AG10803 (cell line): ENCODE results near the gene IRF6.

Source experiments
- DNase-seq: peaks from one replicate; pipeline ENCODE4 v3.0.0; 2010; ENCODE audit warnings: low read depth
- H3K4me3 ChIP-seq: 2 replicates; pipeline ENCODE4 v1.5.1; 2011; ENCODE audit warnings: mild to moderate bottlenecking, low read length, control low read depth
- TF ChIP-seq, protein P1 (sequence below): conservative IDR thresholded peaks from 2 replicates; pipeline ENCODE4 v1.5.1; 2011; ENCODE audit warnings: mild to moderate bottlenecking, low read length, control low read depth, inconsistent platforms

The IRF6 gene

GRCh38 chr1:209758400-209758799 is 47.5 kb downstream of the IRF6 start:
- DNase-seq: no peak
- no peak overlapping the region for H3K4me3 ChIP-seq
- TF ChIP-seq, protein P1, sequence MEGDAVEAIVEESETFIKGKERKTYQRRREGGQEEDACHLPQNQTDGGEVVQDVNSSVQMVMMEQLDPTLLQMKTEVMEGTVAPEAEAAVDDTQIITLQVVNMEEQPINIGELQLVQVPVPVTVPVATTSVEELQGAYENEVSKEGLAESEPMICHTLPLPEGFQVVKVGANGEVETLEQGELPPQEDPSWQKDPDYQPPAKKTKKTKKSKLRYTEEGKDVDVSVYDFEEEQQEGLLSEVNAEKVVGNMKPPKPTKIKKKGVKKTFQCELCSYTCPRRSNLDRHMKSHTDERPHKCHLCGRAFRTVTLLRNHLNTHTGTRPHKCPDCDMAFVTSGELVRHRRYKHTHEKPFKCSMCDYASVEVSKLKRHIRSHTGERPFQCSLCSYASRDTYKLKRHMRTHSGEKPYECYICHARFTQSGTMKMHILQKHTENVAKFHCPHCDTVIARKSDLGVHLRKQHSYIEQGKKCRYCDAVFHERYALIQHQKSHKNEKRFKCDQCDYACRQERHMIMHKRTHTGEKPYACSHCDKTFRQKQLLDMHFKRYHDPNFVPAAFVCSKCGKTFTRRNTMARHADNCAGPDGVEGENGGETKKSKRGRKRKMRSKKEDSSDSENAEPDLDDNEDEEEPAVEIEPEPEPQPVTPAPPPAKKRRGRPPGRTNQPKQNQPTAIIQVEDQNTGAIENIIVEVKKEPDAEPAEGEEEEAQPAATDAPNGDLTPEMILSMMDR: no peak

DNA sequence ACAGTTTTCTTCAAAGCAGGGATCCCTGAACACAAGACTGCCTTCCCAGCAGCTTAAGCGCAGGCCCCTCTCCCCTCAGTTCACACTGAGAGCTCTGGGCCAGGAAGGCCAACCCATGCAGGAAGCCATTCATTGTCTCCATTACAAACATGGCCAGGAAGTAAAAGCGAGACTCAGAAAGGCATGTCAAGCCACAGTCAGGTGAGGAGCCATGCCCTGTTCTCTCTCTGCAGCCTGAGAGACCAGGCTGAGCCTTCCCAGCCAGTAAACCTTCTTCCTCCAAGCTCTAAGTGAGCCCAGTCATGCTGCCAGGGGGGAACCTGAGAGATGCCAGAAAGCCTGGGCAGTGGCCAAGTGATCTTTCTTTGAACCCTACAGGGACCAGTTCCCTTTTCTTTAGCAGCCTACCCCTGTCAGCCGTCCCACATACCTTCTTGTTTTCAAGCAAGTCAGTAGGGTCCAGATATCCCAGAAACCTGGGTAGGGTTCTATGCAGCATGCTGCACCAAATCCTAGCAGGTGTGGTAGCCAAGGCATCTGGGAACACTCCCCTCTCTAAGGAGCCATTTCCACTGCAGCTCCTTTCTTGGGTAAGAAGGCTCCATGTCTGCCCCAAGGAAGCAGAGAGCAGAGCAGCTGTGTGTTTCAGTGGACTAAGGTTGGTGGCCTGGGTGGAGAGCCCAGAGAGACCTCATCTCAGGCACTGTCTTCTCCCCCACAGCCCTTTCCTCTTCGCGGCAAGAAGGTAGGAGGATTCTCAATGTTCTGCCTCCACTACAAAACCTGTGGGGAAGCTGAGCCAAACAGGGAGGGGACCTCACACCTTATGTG is 49.1 kb downstream of the IRF6 start:
- no peak overlapping the region for H3K4me3 ChIP-seq
- TF ChIP-seq, protein P1: no peak
- no peak for DNase-seq

DNA sequence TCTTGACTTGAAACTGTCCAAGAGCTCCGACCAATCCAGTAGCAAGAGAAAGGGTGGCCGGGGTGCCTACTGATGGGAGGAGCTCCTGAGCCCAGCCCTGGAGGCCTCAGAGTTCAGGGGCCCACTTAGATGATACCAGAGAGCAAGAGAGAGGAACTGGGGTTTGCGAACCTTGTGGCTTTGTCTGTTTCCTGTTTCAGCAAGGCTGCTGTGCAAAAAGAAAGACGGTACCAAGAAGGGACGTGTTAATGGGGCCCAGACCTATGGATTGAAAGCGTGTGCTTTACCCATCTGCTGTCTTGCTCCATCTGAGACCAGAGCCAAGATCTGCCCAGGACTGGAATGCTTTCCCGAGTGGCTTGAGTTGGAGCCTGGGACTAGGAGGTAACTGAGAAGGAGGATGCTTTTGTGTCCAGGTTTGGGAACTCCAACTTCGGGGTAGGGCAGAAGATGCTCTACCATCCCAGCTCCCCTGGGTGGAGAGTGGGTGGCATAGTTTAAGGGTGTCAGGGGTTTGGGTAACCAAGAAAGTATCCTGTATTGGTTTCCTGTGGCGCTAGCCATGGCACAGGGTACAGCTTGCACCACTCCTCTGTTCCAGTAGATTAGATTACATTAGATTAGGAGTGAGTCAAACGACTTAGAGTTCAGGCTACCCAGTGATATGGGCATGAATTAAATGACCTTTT is 49.9 kb downstream of the IRF6 start, which contains the start of gene TRAF3IP3:
Gene TRAF3IP3 (plus strand): TSS at position 128 of the 689 bp plus-strand sequence. CDS start 3,987 bp downstream, outside the sequence.
- TF ChIP-seq, protein P1: no peak
- DNase-seq: no peak
- no peak within 1 kb of the TSS for H3K4me3 ChIP-seq

DNA sequence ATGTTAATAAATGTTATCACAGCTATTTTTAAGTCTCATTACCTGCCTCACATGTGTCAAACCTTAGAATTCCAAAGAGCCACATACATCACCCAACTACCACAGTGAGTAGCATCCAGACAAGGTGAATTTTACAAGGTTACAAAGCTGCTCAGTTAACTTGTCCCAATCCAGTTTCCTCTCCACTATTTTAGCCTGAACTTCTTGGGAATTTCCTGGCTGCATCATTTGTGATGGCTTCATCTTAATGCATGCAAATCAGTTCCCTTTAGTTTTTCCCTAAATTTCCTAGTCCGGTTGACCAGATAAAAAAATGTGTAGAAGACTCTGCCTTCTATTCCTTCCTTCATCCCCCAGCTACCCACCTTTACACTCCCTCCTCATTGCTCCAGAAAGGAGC is 50.7 kb downstream of the IRF6 start:
- TF ChIP-seq, protein P1: no peak
- no peak overlapping the region for H3K4me3 ChIP-seq

GRCh38 chr1:209752890-209753289 is 53.1 kb downstream of the IRF6 start:
- DNase-seq: no peak
- TF ChIP-seq, protein P1: no peak

More for the DNA sequence above, 50.7 kb downstream of the IRF6 start:
- no peak for DNase-seq

GRCh38 chr1:209751627-209752231 is 54.2 kb downstream of the IRF6 start:
- DNase-seq: no peak
- TF ChIP-seq, protein P1: no peak
- H3K4me3 ChIP-seq: no peak overlapping the region

More at GRCh38 chr1:209752890-209753289, 53.1 kb downstream of the IRF6 start:
- H3K4me3 ChIP-seq: no peak overlapping the region
